SK-N-SH (cell line): ENCODE measurements around the gene SLC24A3. TPM values are rescaled to one million over a fixed set of nuclear protein-coding genes. Genes with fewer than 3 reads are reported as not detected.

Source experiments
- CTCF ChIA-PET: fragments of 300-600, 350-600 bp; formaldehyde crosslinking; extraction: SDS; loops from one replicate; lab custom pipeline; 2021; lab: Yijun Ruan, JAX
- POLR2A ChIA-PET: fragments of 350-600 bp; sonication (Branson Sonifier 250); formaldehyde crosslinking; extraction: SDS; loops from one replicate; lab custom pipeline; 2020; ENCODE audit warnings: antibody characterized with exemption, inconsistent platforms; lab: Yijun Ruan, JAX
- DNase-seq: peaks from one replicate; pipeline ENCODE4 v3.0.0; 2012
- H2AFZ ChIP-seq: fragments of 200-600 bp; sonication (generic); 2 replicates; pipeline ENCODE4 v1.8.1; 2016; ENCODE audit warnings: antibody characterized with exemption, mild to moderate bottlenecking, low read depth
- H3F3A ChIP-seq: fragments of 200-600 bp; sonication (generic); replicated peaks from 2 replicates; pipeline ENCODE3; 2016; ENCODE audit warnings: antibody characterized with exemption, mild to moderate bottlenecking; ENCODE audit not compliant: insufficient read depth
- H3K27ac ChIP-seq, 2 experiments: fragments of 200-500 bp in 1 of 2; fragments of 200-600 bp in 1 of 2; sonication (Bioruptor generic) in 1 of 2; sonication (generic), shearing (Covaris generic) in 1 of 2; 2 replicates each; pipeline versions ENCODE4 v1.5.1 to v1.6.1; 2014 to 2016; ENCODE audit warnings: low read depth in 2 of 2, inconsistent platforms in 1 of 2, low read length in 1 of 2, mild to moderate bottlenecking in 1 of 2, mixed read lengths in 1 of 2
- H3K27me3 ChIP-seq: fragments of 200-600 bp; sonication (generic), shearing (Covaris generic); 2 replicates; pipeline ENCODE4 v1.6.1; 2016; ENCODE audit warnings: mixed run types; ENCODE audit not compliant: insufficient read depth
- H3K36me3 ChIP-seq, 2 experiments: fragments of 200-500 bp in 1 of 2; fragments of 200-600 bp in 1 of 2; sonication (Bioruptor generic) in 1 of 2; sonication (generic) in 1 of 2; replicated peaks in 1 of 2; 2 replicates each; pipeline versions ENCODE3 to v1.5.1; 2014 to 2016; ENCODE audit warnings: low read length in 1 of 2, mild to moderate bottlenecking in 1 of 2; ENCODE audit not compliant: insufficient read depth in 2 of 2, control insufficient read depth in 1 of 2
- H3K4me1 ChIP-seq, 2 experiments: fragments of 200-500 bp in 1 of 2; fragments of 200-600 bp in 1 of 2; sonication (Bioruptor generic) in 1 of 2; sonication (generic), shearing (Covaris generic) in 1 of 2; 2 replicates each; pipeline versions ENCODE4 v1.5.1 to v1.6.1; 2014 to 2016; ENCODE audit warnings: low read depth in 1 of 2, low read length in 1 of 2, mixed run types in 1 of 2; ENCODE audit not compliant: insufficient read depth in 2 of 2, control insufficient read depth in 1 of 2
- H3K4me2 ChIP-seq: fragments of 200-600 bp; sonication (generic), shearing (Covaris generic); 2 replicates; pipeline ENCODE4 v1.6.1; 2017; ENCODE audit warnings: mixed run types
- H3K4me3 ChIP-seq, 2 experiments: fragments of 200-500 bp in 1 of 2; fragments of 200-600 bp in 1 of 2; sonication (Bioruptor generic) in 1 of 2; sonication (generic), shearing (Covaris generic) in 1 of 2; 2 replicates each; pipeline versions ENCODE4 v1.5.1 to v1.8.1; 2014 to 2016; ENCODE audit warnings: low read depth in 2 of 2, inconsistent platforms in 1 of 2, low read length in 1 of 2, mild to moderate bottlenecking in 1 of 2, mixed read lengths in 1 of 2, moderate library complexity in 1 of 2
- H3K79me2 ChIP-seq: fragments of 200-600 bp; sonication (generic); 2 replicates; pipeline ENCODE4 v1.8.1; 2017; ENCODE audit warnings: mild to moderate bottlenecking; ENCODE audit not compliant: insufficient read depth
- H3K9ac ChIP-seq: fragments of 200-600 bp; sonication (generic); 2 replicates; pipeline ENCODE4 v1.6.1; 2017; ENCODE audit warnings: mixed run types
- H3K9me2 ChIP-seq: fragments of 200-600 bp; sonication (generic); 2 replicates; pipeline ENCODE4 v1.6.1; 2017; ENCODE audit warnings: mixed run types
- H3K9me3 ChIP-seq: fragments of 200-600 bp; sonication (generic); 2 replicates; pipeline ENCODE4 v1.6.1; 2017; ENCODE audit warnings: mixed run types, mild to moderate bottlenecking, moderate library complexity
- H4K20me1 ChIP-seq: fragments of 200-600 bp; sonication (generic); 2 replicates; pipeline ENCODE4 v1.6.1; 2017; ENCODE audit warnings: mild to moderate bottlenecking, mixed run types; ENCODE audit not compliant: insufficient read depth
- CHD2 ChIP-seq: fragments of 150-350 bp; IDR thresholded peaks from 2 replicates; pipeline ENCODE4 v1.6.1; 2018; ENCODE audit warnings: low read length; ENCODE audit not compliant: partially characterized antibody
- FOXJ3 ChIP-seq: sonication (generic); formaldehyde crosslinking; IDR thresholded peaks from 2 replicates; pipeline ENCODE4 v1.5.1; 2020; ENCODE audit warnings: mild to moderate bottlenecking, missing genetic modification reagents
- FOXM1 ChIP-seq: IDR thresholded peaks from 2 replicates; pipeline ENCODE4 v1.4.0; 2012; ENCODE audit warnings: low read depth, mild to moderate bottlenecking
- GABPA ChIP-seq: IDR thresholded peaks from 2 replicates; pipeline ENCODE4 v1.4.0; 2012; ENCODE audit warnings: low read depth, mild to moderate bottlenecking
- MEF2A ChIP-seq: IDR thresholded peaks from 2 replicates; pipeline ENCODE4 v1.4.0; 2012; ENCODE audit warnings: low read depth, borderline replicate concordance
- NFIC ChIP-seq: IDR thresholded peaks from 2 replicates; pipeline ENCODE4 v1.4.0; 2012; ENCODE audit warnings: borderline replicate concordance
- POLR2AphosphoS5 ChIP-seq: IDR thresholded peaks from 2 replicates; pipeline ENCODE4 v1.6.1; 2012; ENCODE audit warnings: low read depth, low read length
- RCOR1 ChIP-seq: fragments of 150-350 bp; IDR thresholded peaks from 2 replicates; pipeline ENCODE4 v1.6.1; 2017; ENCODE audit warnings: antibody characterized with exemption, low read length
- REST ChIP-seq: IDR thresholded peaks from 2 replicates; pipeline ENCODE4 v1.6.1; 2012; ENCODE audit warnings: mild to moderate bottlenecking, low read depth, low read length, moderate library complexity
- RXRA ChIP-seq: IDR thresholded peaks from 2 replicates; pipeline ENCODE4 v1.4.0; 2012; ENCODE audit warnings: low read depth, mild to moderate bottlenecking, borderline replicate concordance
- TCF12 ChIP-seq: IDR thresholded peaks from 2 replicates; pipeline ENCODE4 v1.4.0; 2012
- WGBS: methylation state at CpG from one replicate; pipeline ENCODE4 v1.1.6; 2017; ENCODE audit warnings: low lambda C conversion rate; 5-methylcytosine and 5-hydroxymethylcytosine counted together
- polyA plus RNA-seq, 3 experiments: library from polyadenylated mRNA; depleted of rRNA; stranded (reverse); fragments of >200 nt; gene quantifications; 2 replicates each; pipeline ENCODE4 v1.2.3, GENCODE V29; 2012

SLC24A3 gene
- polyA plus RNA-seq, 1 of the 3 experiments (the other 2 are of a cell fraction): not detected

- no peak for DNase-seq
- Histone ChIP-seq H3K27me3 (no peaks in the 10 kb centered on the region; the same call in 1 of the 2 replicates), H3K9me2 (no peaks in the 10 kb centered on the region), H3K9me3 (no peaks in the 10 kb centered on the region), H3K79me2 (no peaks in the 10 kb centered on the region), H3K4me3 (no peak overlapping the region), H3K4me2 (no peak overlapping the region), H3F3A (no peaks in the 10 kb centered on the region), H3K27ac (no peak overlapping the region), H2AFZ (no peak overlapping the region), H4K20me1 (no peaks in the 10 kb centered on the region), H3K4me1 (no peaks in the 10 kb centered on the region), H3K36me3 (no peaks in the 10 kb centered on the region), H3K9ac (no peak overlapping the region)
- WGBS: 4% methylated on average over 4 of the region's 4 CpGs
- ChIA-PET POLR2A (no interaction called here), CTCF (interaction anchor here (0.7 to 2.6 kb wide), 2 partner anchors 15 to 951 kb away, joined by 3 to 12 read pairs; no protein-coding TSS in a partner anchor)
- TF ChIP-seq POLR2AphosphoS5 (no peak), REST (no peak), RCOR1 (no peak), RXRA (no peak)
Observed at GRCh38 chr20:19598117-19598850, 385.8 kb downstream of the SLC24A3 start.

- Histone ChIP-seq H3K9me3 (no peaks in the 10 kb centered on the region), H3K79me2 (no peaks in the 10 kb centered on the region), H3K27me3 (no peaks in the 10 kb centered on the region; the same call in 1 of the 2 replicates), H3F3A (no peaks in the 10 kb centered on the region), H3K9me2 (no peaks in the 10 kb centered on the region), H4K20me1 (no peaks in the 10 kb centered on the region), H3K36me3 (no peaks in the 10 kb centered on the region), H3K9ac (no peak overlapping the region), H3K4me1 (no peaks in the 10 kb centered on the region), H2AFZ (no peak overlapping the region), H3K27ac (no peak overlapping the region), H3K4me3 (no peak overlapping the region), H3K4me2 (no peak overlapping the region)
- POLR2A ChIA-PET: no interaction called here
- 72% methylated on average over 18 of the region's 20 CpGs for WGBS
- TF ChIP-seq REST (no peak), GABPA (no peak), MEF2A (no peak), FOXM1 (no peak), CHD2 (no peak), NFIC (no peak), TCF12 (no peak), FOXJ3 (CRISPR knock-in tag) (no peak)
- CTCF ChIA-PET: interaction anchor here (0.7 kb wide), 1 partner anchor 950 kb away, joined by 3 read pairs; no protein-coding TSS in a partner anchor
- DNase-seq: no peak
Observed at GRCh38 chr20:19599200-19599599, 386.8 kb downstream of the SLC24A3 start.
